Activated naive CD8-positive, alpha-beta T cell treated with anti-CD3 and anti-CD28 coated beads for 36 hours (primary cell): ENCODE results near the gene FAM169A. TPM values are rescaled to one million over a fixed set of nuclear protein-coding genes. Genes with fewer than 3 reads are reported as not detected.

Experiments used
- DNase-seq: peaks from one replicate; pipeline ENCODE4 v3.0.0; 2021
- H3K27ac Mint-ChIP-seq: one replicate; pipeline ENCODE4 v1.8.0; 2022; ENCODE audit warnings: mild to moderate bottlenecking, moderate library complexity, mixed read lengths
- H3K27me3 Mint-ChIP-seq: one replicate; pipeline ENCODE4 v1.8.0; 2022; ENCODE audit warnings: mild to moderate bottlenecking, mixed read lengths
- H3K36me3 Mint-ChIP-seq: one replicate; pipeline ENCODE4 v1.8.0; 2021; ENCODE audit warnings: mild to moderate bottlenecking, mixed read lengths
- H3K4me1 Mint-ChIP-seq: one replicate; pipeline ENCODE4 v1.8.0; 2021; ENCODE audit warnings: mixed read lengths
- H3K4me3 Mint-ChIP-seq: one replicate; pipeline ENCODE4 v1.8.0; 2022; ENCODE audit warnings: mild to moderate bottlenecking, moderate library complexity, mixed read lengths
- H3K9me3 Mint-ChIP-seq: one replicate; pipeline ENCODE4 v1.8.0; 2022; ENCODE audit warnings: mixed read lengths
- total RNA-seq, 2 experiments: library from RNA; stranded (reverse); gene quantifications; one replicate each; pipeline ENCODE4 v1.2.3, GENCODE V29; 2021

Gene FAM169A
- total RNA-seq, 2 experiments from 2014 or later, result 12.0 to 12.2 TPM

GRCh38 chr5:74851684-74852353 is 14.4 kb downstream of the FAM169A start:
- no peak for DNase-seq
- H3K27ac Mint-ChIP-seq, result peak overlapping the region; percentile 71
- H3K9me3 Mint-ChIP-seq, result peaks cover 9% of the 10 kb centered on the region
- peak overlapping the region; percentile 55 for H3K4me3 Mint-ChIP-seq
- peaks cover 19% of the 10 kb centered on the region for H3K36me3 Mint-ChIP-seq
- H3K4me1 Mint-ChIP-seq, result peaks cover 52% of the 10 kb centered on the region
- no peaks in the 10 kb centered on the region for H3K27me3 Mint-ChIP-seq

GRCh38 chr5:74850789-74851425 is 15.3 kb downstream of the FAM169A start:
- H3K27ac Mint-ChIP-seq, result peak overlapping the region; percentile 26
- H3K36me3 Mint-ChIP-seq, result peaks cover 13% of the 10 kb centered on the region
- H3K27me3 Mint-ChIP-seq, result no peaks in the 10 kb centered on the region
- peaks cover 54% of the 10 kb centered on the region for H3K4me1 Mint-ChIP-seq
- peaks cover 5% of the 10 kb centered on the region for H3K9me3 Mint-ChIP-seq
- DNase-seq, result no peak
- no peak overlapping the region for H3K4me3 Mint-ChIP-seq

GRCh38 chr5:74850030-74850429 is 16.2 kb downstream of the FAM169A start:
- DNase-seq, result no peak
- Mint-ChIP-seq H3K36me3 (peaks cover 5% of the 10 kb centered on the region), H3K27me3 (no peaks in the 10 kb centered on the region), H3K9me3 (no peaks in the 10 kb centered on the region), H3K4me1 (peaks cover 51% of the 10 kb centered on the region), H3K27ac (no peak overlapping the region), H3K4me3 (no peak overlapping the region)

- no peak for DNase-seq
- peaks cover 9% of the 10 kb centered on the region for H3K36me3 Mint-ChIP-seq
- no peaks in the 10 kb centered on the region for H3K9me3 Mint-ChIP-seq
- no peak overlapping the region for H3K27ac Mint-ChIP-seq
- H3K27me3 Mint-ChIP-seq, result no peaks in the 10 kb centered on the region
- H3K4me1 Mint-ChIP-seq, result peaks cover 60% of the 10 kb centered on the region
- no peak overlapping the region for H3K4me3 Mint-ChIP-seq
Observed at GRCh38 chr5:74848553-74849025, 17.6 kb downstream of the FAM169A start.

- DNase-seq, result no peak
- Mint-ChIP-seq H3K36me3 (peaks cover 32% of the 10 kb centered on the region), H3K27me3 (no peaks in the 10 kb centered on the region), H3K27ac (no peak overlapping the region), H3K4me1 (peaks cover 30% of the 10 kb centered on the region), H3K9me3 (no peaks in the 10 kb centered on the region), H3K4me3 (no peak overlapping the region)
Observed at GRCh38 chr5:74839229-74839628, 27.0 kb downstream of the FAM169A start.

- DNase-seq, result no peak
- Mint-ChIP-seq H3K9me3 (no peaks in the 10 kb centered on the region), H3K36me3 (peaks cover 31% of the 10 kb centered on the region), H3K4me3 (no peak overlapping the region), H3K4me1 (peaks cover 21% of the 10 kb centered on the region), H3K27ac (no peak overlapping the region), H3K27me3 (no peaks in the 10 kb centered on the region)
Observed at GRCh38 chr5:74838262-74838661, 27.9 kb downstream of the FAM169A start.

- Mint-ChIP-seq H3K27me3 (no peaks in the 10 kb centered on the region), H3K27ac (no peak overlapping the region), H3K4me1 (peaks cover 15% of the 10 kb centered on the region), H3K36me3 (peaks cover 31% of the 10 kb centered on the region), H3K4me3 (no peak overlapping the region), H3K9me3 (no peaks in the 10 kb centered on the region)
- no peak for DNase-seq
Observed at GRCh38 chr5:74837115-74837514, 29.1 kb downstream of the FAM169A start.

GRCh38 chr5:74833537-74834266 is 32.5 kb downstream of the FAM169A start:
- no peaks in the 10 kb centered on the region for H3K9me3 Mint-ChIP-seq
- DNase-seq, result no peak
- peaks cover 30% of the 10 kb centered on the region for H3K36me3 Mint-ChIP-seq
- no peak overlapping the region for H3K27ac Mint-ChIP-seq
- H3K4me1 Mint-ChIP-seq, result peaks cover 11% of the 10 kb centered on the region
- no peak overlapping the region for H3K4me3 Mint-ChIP-seq
- H3K27me3 Mint-ChIP-seq, result no peaks in the 10 kb centered on the region

- Mint-ChIP-seq H3K27ac (no peak overlapping the region), H3K9me3 (no peaks in the 10 kb centered on the region), H3K4me1 (peaks cover 1% of the 10 kb centered on the region), H3K36me3 (peaks cover 7% of the 10 kb centered on the region), H3K4me3 (no peak overlapping the region), H3K27me3 (no peaks in the 10 kb centered on the region)
- no peak for DNase-seq
Observed at GRCh38 chr5:74829413-74829812, 36.8 kb downstream of the FAM169A start.

- peaks cover 4% of the 10 kb centered on the region for H3K36me3 Mint-ChIP-seq
- H3K27ac Mint-ChIP-seq, result no peak overlapping the region
- no peaks in the 10 kb centered on the region for H3K27me3 Mint-ChIP-seq
- peaks cover 12% of the 10 kb centered on the region for H3K4me1 Mint-ChIP-seq
- no peak for DNase-seq
- no peak overlapping the region for H3K4me3 Mint-ChIP-seq
- H3K9me3 Mint-ChIP-seq, result no peaks in the 10 kb centered on the region
Observed at GRCh38 chr5:74822288-74822687, 43.9 kb downstream of the FAM169A start.

- no peaks in the 10 kb centered on the region for H3K9me3 Mint-ChIP-seq
- H3K4me3 Mint-ChIP-seq, result no peak overlapping the region
- H3K36me3 Mint-ChIP-seq, result peaks cover 8% of the 10 kb centered on the region
- no peaks in the 10 kb centered on the region for H3K27me3 Mint-ChIP-seq
- H3K4me1 Mint-ChIP-seq, result peaks cover 19% of the 10 kb centered on the region
- no peak overlapping the region for H3K27ac Mint-ChIP-seq
- no peak for DNase-seq
Observed at GRCh38 chr5:74816875-74817274, 49.3 kb downstream of the FAM169A start.

GRCh38 chr5:74810915-74811314 is 55.3 kb downstream of the FAM169A start:
- no peak for DNase-seq
- Mint-ChIP-seq H3K27ac (no peak overlapping the region), H3K36me3 (peaks cover 12% of the 10 kb centered on the region), H3K9me3 (no peaks in the 10 kb centered on the region), H3K4me1 (peaks cover under 1% of the 10 kb centered on the region), H3K4me3 (no peak overlapping the region), H3K27me3 (no peaks in the 10 kb centered on the region)

- Mint-ChIP-seq H3K4me1 (no peaks in the 10 kb centered on the region), H3K4me3 (no peak overlapping the region), H3K9me3 (no peaks in the 10 kb centered on the region), H3K27me3 (no peaks in the 10 kb centered on the region), H3K27ac (no peak overlapping the region), H3K36me3 (no peaks in the 10 kb centered on the region)
- DNase-seq, result no peak
Observed at GRCh38 chr5:74801941-74802340, 64.2 kb downstream of the FAM169A start.

GRCh38 chr5:74801197-74801596 is 65.0 kb downstream of the FAM169A start:
- no peaks in the 10 kb centered on the region for H3K36me3 Mint-ChIP-seq
- H3K4me3 Mint-ChIP-seq, result no peak overlapping the region
- no peaks in the 10 kb centered on the region for H3K27me3 Mint-ChIP-seq
- H3K4me1 Mint-ChIP-seq, result no peaks in the 10 kb centered on the region
- DNase-seq, result no peak
- H3K27ac Mint-ChIP-seq, result no peak overlapping the region
- H3K9me3 Mint-ChIP-seq, result no peaks in the 10 kb centered on the region
